Thyroid gland (tissue), 4 donors: ENCODE results near the gene AP3B1.

Experiments used
- CTCF ChIP-seq, 6 experiments: fragments of 200-600 bp in 3 of 6; fragments of 450-650 bp in 3 of 6; sonication (generic) in 3 of 6; IDR thresholded peaks; one replicate each; pipeline ENCODE4 v1.5.1; 2016 to 2019; ENCODE audit warnings: antibody characterized with exemption in 6 of 6, mild to moderate bottlenecking in 2 of 6, inconsistent platforms in 1 of 6, moderate library complexity in 1 of 6
- POLR2A ChIP-seq, 2 donors: fragments of 450-650 bp; IDR thresholded peaks; one replicate each; pipeline ENCODE4 v1.6.1; 2017; ENCODE audit warnings: antibody characterized with exemption in 2 of 2, mild to moderate bottlenecking in 2 of 2, moderate library complexity in 1 of 2

- no peak for TF ChIP-seq CTCF (IDR thresholded peaks at IDR 0.05)
- no peak for TF ChIP-seq POLR2A (IDR thresholded peaks at IDR 0.05)
Observed at GRCh38 chr5:78327761-78328510, 33.4 kb upstream of the AP3B1 start.
